Right lobe of liver (tissue), 6 donors: ENCODE results near the gene RREB1. TPM values are rescaled to one million over a fixed set of nuclear protein-coding genes. Genes with fewer than 3 reads are reported as not detected.
A peak's percentile ranks its signal among the peaks of the same experiment; 100 is the strongest.
"Not testable (repeated sequence)": the region's sequence is repeated elsewhere in the genome, so short reads cannot be mapped to it uniquely, and the experiment has no call there.

Experiments
- ATAC-seq, 4 donors: fragments of 200-7000 bp; cut with Tn5 transposase; one replicate each; pipeline ENCODE4 v1.9.1; 2020; ENCODE audit warnings: mild to moderate bottlenecking in 4 of 4, moderate library complexity in 4 of 4
- DNase-seq, 3 donors: peaks; one replicate each; pipeline ENCODE4 v3.0.0-alpha.2; 2020
- H3K27ac ChIP-seq, 3 donors: fragments of 200-600 bp; one replicate each; pipeline ENCODE4 v1.8.0; 2022
- H3K27me3 ChIP-seq, 2 donors: fragments of 200-600 bp; one replicate each; pipeline ENCODE4 v1.8.0; 2022
- H3K36me3 ChIP-seq, 4 donors: fragments of 200-600 bp; sonication (generic) in 1 of 4; one replicate each; pipeline versions ENCODE4 v1.5.1 to v1.8.0; 2017 to 2022; ENCODE audit warnings: control low read depth in 1 of 4
- H3K4me1 ChIP-seq, 4 donors: fragments of 200-600 bp; sonication (generic) in 1 of 4; one replicate each; pipeline versions ENCODE4 v1.5.1 to v1.8.0; 2017 to 2022; ENCODE audit warnings: control low read depth in 1 of 4
- H3K4me3 ChIP-seq, 3 donors: fragments of 200-600 bp; one replicate each; pipeline ENCODE4 v1.8.0; 2022
- H3K9me3 ChIP-seq, 4 donors: fragments of 200-600 bp; sonication (generic) in 1 of 4; one replicate each; pipeline versions ENCODE4 v1.5.1 to v1.8.0; 2017 to 2022; ENCODE audit warnings: control low read depth in 1 of 4
- POLR2A ChIP-seq: fragments of 450-650 bp; IDR thresholded peaks from one replicate; pipeline ENCODE4 v1.6.1; 2017; ENCODE audit warnings: antibody characterized with exemption, mild to moderate bottlenecking
- WGBS: methylation state at CpG from one replicate; pipeline ENCODE4 v1.1.6; 2018; ENCODE audit warnings: low coverage, low lambda C conversion rate; ENCODE audit not compliant: insufficient coverage; ENCODE audit errors: missing lambda C conversion rate; 5-methylcytosine and 5-hydroxymethylcytosine counted together
- intact Hi-C, 2 donors: fragments of 100-400 bp; cut with DNase I; formaldehyde crosslinking; loops; one replicate each; pipeline versions ENCODE4 v1.11.2 to v1.14.1; 2022
- total RNA-seq, 6 experiments: library from RNA; depleted of rRNA in 2 of 6; stranded (reverse); fragments of >200 nt in 2 of 6; fragmentation: NEBNext Ultra II Directional in 3 of 6; extraction: Animal tissue kit (Norgen Biotek cat#: 25700) in 3 of 6; gene quantifications; one replicate each; pipeline versions ENCODE4 v1.1.0 to v1.2.4, GENCODE V29; 2016 to 2023
- TF ChIP-seq, protein P1 (sequence below), 4 donors: fragments of 200-600 bp in 3 of 4; fragments of 450-650 bp in 1 of 4; IDR thresholded peaks; one replicate each; pipeline versions ENCODE4 v1.5.1 to v1.8.0; 2016 to 2022; ENCODE audit warnings: antibody characterized with exemption in 4 of 4, mild to moderate bottlenecking in 2 of 4
- donor health status: DM: no; HTN: yes; CAD: no.
- donor health status: DM: no; HTN: no; CAD: no.
- donor health status: DM: no; HTN: no; CAD: no.
- donor health status: DM: no; HTN: yes; CAD: no.
- donor health status: DM: no; HTN: yes; CAD: no.

The RREB1 gene
- total RNA-seq, 6 experiments from 2014 or later: 28.7 to 46.3 (median 39.6) TPM

GRCh38 chr6:7269816-7270215 is 162.1 kb downstream of the RREB1 start:
- H3K27me3 ChIP-seq: no peaks in the 10 kb centered on the region
- DNase-seq: peak in 1 of 3 donors; percentile 21
- no peak for TF ChIP-seq POLR2A
- TF ChIP-seq, protein P1, sequence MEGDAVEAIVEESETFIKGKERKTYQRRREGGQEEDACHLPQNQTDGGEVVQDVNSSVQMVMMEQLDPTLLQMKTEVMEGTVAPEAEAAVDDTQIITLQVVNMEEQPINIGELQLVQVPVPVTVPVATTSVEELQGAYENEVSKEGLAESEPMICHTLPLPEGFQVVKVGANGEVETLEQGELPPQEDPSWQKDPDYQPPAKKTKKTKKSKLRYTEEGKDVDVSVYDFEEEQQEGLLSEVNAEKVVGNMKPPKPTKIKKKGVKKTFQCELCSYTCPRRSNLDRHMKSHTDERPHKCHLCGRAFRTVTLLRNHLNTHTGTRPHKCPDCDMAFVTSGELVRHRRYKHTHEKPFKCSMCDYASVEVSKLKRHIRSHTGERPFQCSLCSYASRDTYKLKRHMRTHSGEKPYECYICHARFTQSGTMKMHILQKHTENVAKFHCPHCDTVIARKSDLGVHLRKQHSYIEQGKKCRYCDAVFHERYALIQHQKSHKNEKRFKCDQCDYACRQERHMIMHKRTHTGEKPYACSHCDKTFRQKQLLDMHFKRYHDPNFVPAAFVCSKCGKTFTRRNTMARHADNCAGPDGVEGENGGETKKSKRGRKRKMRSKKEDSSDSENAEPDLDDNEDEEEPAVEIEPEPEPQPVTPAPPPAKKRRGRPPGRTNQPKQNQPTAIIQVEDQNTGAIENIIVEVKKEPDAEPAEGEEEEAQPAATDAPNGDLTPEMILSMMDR (IDR thresholded peaks at IDR 0.05): no peak
- H3K4me3 ChIP-seq: no peak overlapping the region
- intact Hi-C loops: no loop called here
- 87% methylated on average over 4 of the region's 5 CpGs for WGBS
- H3K4me1 ChIP-seq: peaks cover 0 to 20% (median 5%) of the 10 kb centered on the region in 4 donors
- ATAC-seq: no peak
- no peaks in the 10 kb centered on the region for H3K9me3 ChIP-seq
- H3K27ac ChIP-seq: peak overlapping the region in 2 of 3 donors; percentile 57 to 80
- H3K36me3 ChIP-seq: no peaks in the 10 kb centered on the region

- intact Hi-C loops: no loop called here
- peak; percentile 47 for TF ChIP-seq POLR2A
- TF ChIP-seq, protein P1 (IDR thresholded peaks at IDR 0.05): no peak
- ATAC-seq: peak; percentile 89 to 96 (median 94)
- WGBS: 38% methylated on average over 15 of the region's 16 CpGs
- Histone ChIP-seq H3K27me3 (no peaks in the 10 kb centered on the region), H3K27ac (peak overlapping the region; percentile 51 to 80 (median 57)), H3K4me1 (peaks cover 0 to 14% (median 5%) of the 10 kb centered on the region in 4 donors), H3K9me3 (no peaks in the 10 kb centered on the region), H3K36me3 (no peaks in the 10 kb centered on the region), H3K4me3 (no peak overlapping the region)
- DNase-seq: peak; percentile 83 to 97 (median 96)
Measured at GRCh38 chr6:7270320-7271204, 162.8 kb downstream of the RREB1 start.

- 79% methylated on average over 11 of the region's 11 CpGs for WGBS
- no peak overlapping the region for H3K4me3 ChIP-seq
- ATAC-seq: no peak
- intact Hi-C loops: no loop called here
- H3K9me3 ChIP-seq: no peaks in the 10 kb centered on the region
- no peaks in the 10 kb centered on the region for H3K27me3 ChIP-seq
- H3K4me1 ChIP-seq: peaks cover 0 to 14% (median 5%) of the 10 kb centered on the region in 4 donors
- TF ChIP-seq, protein P1 (IDR thresholded peaks at IDR 0.05): no peak
- TF ChIP-seq POLR2A: no peak
- H3K27ac ChIP-seq: peak overlapping the region in 2 of 3 donors; percentile 16 to 57
- no peaks in the 10 kb centered on the region for H3K36me3 ChIP-seq
- DNase-seq: no peak
Measured at GRCh38 chr6:7271205-7271534, 163.4 kb downstream of the RREB1 start.

DNA sequence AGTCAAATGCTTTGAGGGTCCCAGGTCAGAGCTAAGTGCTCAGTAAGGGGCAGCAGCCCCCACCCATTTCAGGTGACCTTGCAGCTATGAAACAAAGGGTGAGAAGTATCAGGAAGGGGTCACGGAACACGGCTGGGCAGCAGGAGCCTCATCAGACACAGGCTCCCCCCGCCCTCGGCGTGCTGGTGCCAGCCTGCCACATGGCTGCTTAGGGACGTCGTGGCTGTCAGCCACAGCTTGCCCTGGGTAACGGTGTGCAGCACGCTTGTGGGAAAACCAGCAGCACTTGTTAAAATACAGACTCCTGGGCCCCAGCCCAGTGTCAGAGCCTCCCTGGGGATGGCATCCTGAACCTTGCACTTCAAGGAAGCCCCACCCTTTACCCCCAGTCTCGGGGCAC is 165.9 kb downstream of the RREB1 start:
- peaks cover 0 to 14% (median 5%) of the 10 kb centered on the region in 4 donors for H3K4me1 ChIP-seq
- ATAC-seq (no peak), DNase-seq (peak in 1 of 3 donors; percentile 40)
- H3K4me3 ChIP-seq: no peak overlapping the region
- H3K9me3 ChIP-seq: no peaks in the 10 kb centered on the region
- intact Hi-C loops: no loop called here
- WGBS: 43% methylated on average over 1 of the region's 10 CpGs
- TF ChIP-seq POLR2A: no peak
- TF ChIP-seq, protein P1 (IDR thresholded peaks at IDR 0.05): no peak
- H3K27ac ChIP-seq: no peak overlapping the region
- H3K36me3 ChIP-seq: no peaks in the 10 kb centered on the region
- H3K27me3 ChIP-seq: no peaks in the 10 kb centered on the region

DNA sequence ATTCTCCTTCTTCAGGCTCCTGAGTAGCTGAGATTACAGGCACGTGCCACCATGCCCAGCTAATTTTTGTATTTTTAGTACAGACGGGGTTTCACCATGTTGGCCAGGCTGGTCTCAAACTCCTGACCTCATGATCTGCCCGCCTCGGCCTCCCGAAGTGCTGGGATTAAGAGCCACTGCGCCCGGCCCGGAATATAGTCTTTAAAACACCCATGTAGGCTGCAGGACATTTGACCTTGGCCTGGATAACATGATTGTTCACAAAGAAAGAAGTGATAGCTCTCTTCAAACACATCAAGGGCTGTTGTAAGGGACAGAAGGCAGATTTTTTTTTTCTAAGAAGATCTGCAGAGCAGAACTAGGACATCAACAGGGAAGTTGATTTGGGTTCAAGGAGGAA is 166.8 kb downstream of the RREB1 start:
- DNase-seq, H3K4me3 ChIP-seq, H3K9me3 ChIP-seq, ATAC-seq, H3K36me3 ChIP-seq, H3K27ac ChIP-seq, intact Hi-C loops, H3K27me3 ChIP-seq: not testable (repeated sequence)
- peaks cover 0 to 14% (median 5%) of the 10 kb centered on the region in 4 donors for H3K4me1 ChIP-seq
- WGBS: 77% methylated on average over 8 of the region's 8 CpGs
